ENCODE measurements around the gene TJP3.

TJP3 gene

DNA sequence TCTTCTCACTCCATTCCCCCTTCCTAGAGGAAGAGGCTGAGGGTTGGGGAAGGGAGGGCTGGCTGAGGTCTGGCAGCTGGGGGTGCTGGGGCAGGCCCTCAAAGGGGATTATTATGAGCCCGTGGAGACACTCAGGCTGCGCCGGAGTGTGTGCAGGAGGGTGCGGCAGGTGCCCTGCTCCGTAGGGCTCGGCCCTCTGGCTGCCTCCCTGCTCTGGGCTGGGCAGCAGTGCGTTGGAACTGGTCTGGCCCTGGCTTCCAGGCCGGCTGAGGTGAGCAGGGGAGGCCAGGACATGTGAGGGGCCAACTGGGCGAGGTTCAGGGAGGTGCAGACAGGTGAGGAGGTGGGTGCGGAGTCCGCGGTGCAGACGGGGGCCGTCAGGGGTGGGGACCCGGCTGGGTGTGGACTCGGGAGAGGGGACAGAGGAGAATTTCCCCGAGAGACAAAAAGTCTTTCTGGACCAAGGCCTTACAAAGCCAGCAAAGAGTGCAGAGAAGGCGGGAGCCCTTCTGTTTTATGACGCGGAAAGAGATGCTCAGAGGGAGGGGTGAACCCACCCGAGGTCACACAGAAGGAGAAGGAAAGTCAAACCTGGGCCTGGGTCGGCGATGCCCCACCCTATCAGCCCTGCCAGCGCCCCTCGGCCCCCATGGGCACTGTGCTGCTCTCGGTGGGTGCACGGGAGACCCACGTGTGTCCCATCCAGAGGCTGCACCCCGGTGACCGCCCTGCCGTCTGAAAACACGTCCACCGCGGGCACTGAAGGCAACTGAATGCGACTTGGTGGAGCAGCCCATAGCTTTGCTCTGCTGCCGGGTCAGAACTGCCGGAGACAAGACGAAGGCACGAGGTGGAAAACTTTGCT, 38.9 kb upstream of the TJP3 start:
- Histone ChIP-seq H3K79me2 (ENCODE audit: low read length) (peaks cover 15% of the 10 kb centered on the region), H3K4me3 (ENCODE audit: low read length) (no peak overlapping the region), H3K9ac (ENCODE audit: low read length) (no peak overlapping the region), H3K27ac (ENCODE audit: low read length) (no peak overlapping the region), H3K9me2 (replicated peaks; ENCODE audit: insufficient read depth, low read length) (no peaks in the 10 kb centered on the region), H3K9me3 (replicated peaks; ENCODE audit: insufficient read depth, low read length) (no peaks in the 10 kb centered on the region), H3K27me3 (replicated peaks; ENCODE audit: insufficient read depth, low read length) (no peaks in the 10 kb centered on the region), H3K36me3 (replicated peaks; ENCODE audit: insufficient read depth, low read length) (no peaks in the 10 kb centered on the region), H2AFZ (ENCODE audit: low read length) (no peak overlapping the region), H4K20me1 (ENCODE audit: insufficient read depth, low read length) (no peaks in the 10 kb centered on the region; the same call in 1 of the 2 replicates), H3F3A (ENCODE audit: insufficient read depth, low read length) (no peaks in the 10 kb centered on the region), H3K4me2 (ENCODE audit: low read depth, low read length) (no peak overlapping the region), H3K4me1 (ENCODE audit: low read length) (no peaks in the 10 kb centered on the region)
- no peak for DNase-seq
- TF ChIP-seq EZH2phosphoT487 (IDR thresholded peaks at IDR 0.05; ENCODE audit: low read length) = no peak
- TF ChIP-seq, protein P1, sequence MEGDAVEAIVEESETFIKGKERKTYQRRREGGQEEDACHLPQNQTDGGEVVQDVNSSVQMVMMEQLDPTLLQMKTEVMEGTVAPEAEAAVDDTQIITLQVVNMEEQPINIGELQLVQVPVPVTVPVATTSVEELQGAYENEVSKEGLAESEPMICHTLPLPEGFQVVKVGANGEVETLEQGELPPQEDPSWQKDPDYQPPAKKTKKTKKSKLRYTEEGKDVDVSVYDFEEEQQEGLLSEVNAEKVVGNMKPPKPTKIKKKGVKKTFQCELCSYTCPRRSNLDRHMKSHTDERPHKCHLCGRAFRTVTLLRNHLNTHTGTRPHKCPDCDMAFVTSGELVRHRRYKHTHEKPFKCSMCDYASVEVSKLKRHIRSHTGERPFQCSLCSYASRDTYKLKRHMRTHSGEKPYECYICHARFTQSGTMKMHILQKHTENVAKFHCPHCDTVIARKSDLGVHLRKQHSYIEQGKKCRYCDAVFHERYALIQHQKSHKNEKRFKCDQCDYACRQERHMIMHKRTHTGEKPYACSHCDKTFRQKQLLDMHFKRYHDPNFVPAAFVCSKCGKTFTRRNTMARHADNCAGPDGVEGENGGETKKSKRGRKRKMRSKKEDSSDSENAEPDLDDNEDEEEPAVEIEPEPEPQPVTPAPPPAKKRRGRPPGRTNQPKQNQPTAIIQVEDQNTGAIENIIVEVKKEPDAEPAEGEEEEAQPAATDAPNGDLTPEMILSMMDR (IDR thresholded peaks at IDR 0.05; ENCODE audit: low read length) = no peak
- TF ChIP-seq EZH2 (optimal IDR thresholded peaks at IDR 0.05; ENCODE audit: low read depth, low read length) = no peak

DNA sequence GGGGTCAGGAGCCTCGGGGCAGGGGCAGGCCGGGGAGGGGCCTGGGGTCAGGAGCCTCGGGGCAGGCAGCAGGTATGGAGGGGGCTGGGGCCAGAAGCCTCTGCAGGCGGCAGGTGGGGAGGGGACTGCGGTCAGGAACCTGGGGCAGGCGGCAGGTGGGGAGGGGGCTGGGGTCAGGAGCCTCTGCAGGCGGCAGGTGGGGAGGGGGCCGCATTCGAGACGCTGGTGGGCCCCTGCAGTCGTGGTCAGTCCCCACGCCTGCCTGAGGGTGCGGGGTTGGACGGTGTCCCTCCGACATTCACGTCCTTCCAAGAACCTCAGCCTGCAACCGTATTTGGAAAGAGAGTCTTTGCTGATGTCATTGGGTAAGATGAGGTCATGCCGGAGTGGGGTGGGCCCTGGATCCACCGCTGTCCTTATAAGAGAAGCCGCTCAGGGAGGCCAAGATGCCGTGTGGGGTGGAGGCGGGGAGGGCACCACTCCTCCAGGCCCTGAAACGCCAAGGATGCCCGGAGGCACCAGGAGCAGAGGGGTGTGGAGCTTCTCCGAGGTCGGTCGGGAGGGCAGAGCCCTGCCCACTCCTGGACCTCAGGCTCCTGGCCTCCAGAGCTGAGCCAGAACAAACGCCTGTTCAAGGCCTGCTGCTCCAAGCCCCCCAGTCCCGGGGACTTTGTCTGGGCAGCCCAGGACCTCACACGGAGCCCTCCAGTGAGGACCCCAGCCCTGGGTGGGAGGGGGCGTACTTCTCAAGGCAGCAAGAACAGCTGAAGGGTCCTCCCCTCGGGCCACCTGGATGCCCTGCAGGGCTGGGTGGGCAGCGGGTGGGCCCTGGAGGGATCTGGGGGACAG, 38.0 kb upstream of the TJP3 start:
- H3F3A ChIP-seq (ENCODE audit: insufficient read depth, low read length) = no peaks in the 10 kb centered on the region
- no peak overlapping the region for H3K4me2 ChIP-seq (ENCODE audit: low read depth, low read length)
- no peak overlapping the region for H2AFZ ChIP-seq (ENCODE audit: low read length)
- H3K36me3 ChIP-seq (replicated peaks; ENCODE audit: insufficient read depth, low read length) = no peaks in the 10 kb centered on the region
- H3K4me1 ChIP-seq (ENCODE audit: low read length) = no peaks in the 10 kb centered on the region
- H3K9me3 ChIP-seq (replicated peaks; ENCODE audit: insufficient read depth, low read length) = no peaks in the 10 kb centered on the region
- H3K9ac ChIP-seq (ENCODE audit: low read length) = no peak overlapping the region
- TF ChIP-seq, protein P1 (IDR thresholded peaks at IDR 0.05; ENCODE audit: low read length) = no peak
- no peak for TF ChIP-seq EZH2phosphoT487 (IDR thresholded peaks at IDR 0.05; ENCODE audit: low read length)
- no peak for TF ChIP-seq EZH2 (optimal IDR thresholded peaks at IDR 0.05; ENCODE audit: low read depth, low read length)
- H3K79me2 ChIP-seq (ENCODE audit: low read length) = peaks cover 15% of the 10 kb centered on the region
- DNase-seq = no peak
- H3K9me2 ChIP-seq (replicated peaks; ENCODE audit: insufficient read depth, low read length) = no peaks in the 10 kb centered on the region
- no peak overlapping the region for H3K4me3 ChIP-seq (ENCODE audit: low read length)
- no peaks in the 10 kb centered on the region for H3K27me3 ChIP-seq (replicated peaks; ENCODE audit: insufficient read depth, low read length)
- H4K20me1 ChIP-seq (ENCODE audit: insufficient read depth, low read length) = no peaks in the 10 kb centered on the region; the same call in 1 of the 2 replicates
- no peak overlapping the region for H3K27ac ChIP-seq (ENCODE audit: low read length)

DNA sequence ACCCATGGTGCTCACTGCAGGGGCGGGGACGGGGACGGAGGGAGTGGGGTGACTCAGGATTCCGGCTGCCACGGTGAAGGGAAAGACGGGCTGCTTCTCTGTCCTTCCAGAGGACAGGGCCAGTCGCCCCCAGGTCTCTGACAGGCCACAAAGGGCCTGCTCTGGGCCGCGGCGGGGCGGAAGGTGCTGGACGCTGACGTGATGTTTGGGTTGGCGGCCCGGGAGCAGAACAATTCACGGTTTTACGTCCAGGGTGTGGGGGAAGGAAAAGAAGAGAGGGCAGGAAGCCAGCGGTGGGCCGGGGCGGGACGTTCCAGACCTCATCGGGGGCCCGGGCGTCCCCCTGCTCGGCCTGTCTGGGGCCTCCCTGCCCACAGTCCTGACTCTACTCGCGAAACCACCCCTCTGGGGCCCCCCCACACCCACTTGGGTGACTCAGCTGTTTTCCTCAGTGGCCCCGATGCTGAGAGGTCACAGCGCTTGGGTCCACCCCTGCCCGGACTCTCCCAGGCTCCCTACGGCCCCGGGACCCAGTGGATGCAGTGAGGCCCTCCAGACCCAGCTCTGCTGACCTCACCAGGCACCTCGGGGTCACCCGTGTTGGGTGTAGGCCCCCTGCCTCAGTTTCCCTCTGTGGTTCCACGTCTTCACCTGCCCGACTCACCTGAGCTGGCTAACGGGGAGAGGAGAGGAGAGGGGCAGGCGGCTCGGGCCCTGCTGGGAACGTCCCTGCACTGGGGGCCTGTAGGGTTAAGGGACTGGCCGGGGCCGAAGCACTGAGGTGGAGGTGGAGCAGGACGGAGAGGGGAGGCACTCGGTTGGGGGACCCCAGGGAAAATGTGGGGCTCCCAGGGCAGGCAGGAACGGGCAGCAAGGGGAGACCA, 37.1 kb upstream of the TJP3 start:
- H3K4me2 ChIP-seq (ENCODE audit: low read depth, low read length) = no peak overlapping the region
- peaks cover 24% of the 10 kb centered on the region for H3K79me2 ChIP-seq (ENCODE audit: low read length)
- H3K9me3 ChIP-seq (replicated peaks; ENCODE audit: insufficient read depth, low read length) = no peaks in the 10 kb centered on the region
- H3K9ac ChIP-seq (ENCODE audit: low read length) = no peak overlapping the region
- no peak overlapping the region for H3K27ac ChIP-seq (ENCODE audit: low read length)
- no peaks in the 10 kb centered on the region for H3F3A ChIP-seq (ENCODE audit: insufficient read depth, low read length)
- no peaks in the 10 kb centered on the region for H3K27me3 ChIP-seq (replicated peaks; ENCODE audit: insufficient read depth, low read length)
- H3K9me2 ChIP-seq (replicated peaks; ENCODE audit: insufficient read depth, low read length) = no peaks in the 10 kb centered on the region
- no peaks in the 10 kb centered on the region for H3K36me3 ChIP-seq (replicated peaks; ENCODE audit: insufficient read depth, low read length)
- no peak for TF ChIP-seq EZH2phosphoT487 (IDR thresholded peaks at IDR 0.05; ENCODE audit: low read length)
- TF ChIP-seq EZH2 (optimal IDR thresholded peaks at IDR 0.05; ENCODE audit: low read depth, low read length) = no peak
- TF ChIP-seq, protein P1 (IDR thresholded peaks at IDR 0.05; ENCODE audit: low read length) = no peak
- no peak overlapping the region for H3K4me3 ChIP-seq (ENCODE audit: low read length)
- no peak for DNase-seq
- no peaks in the 10 kb centered on the region for H3K4me1 ChIP-seq (ENCODE audit: low read length)
- no peak overlapping the region for H2AFZ ChIP-seq (ENCODE audit: low read length)
- H4K20me1 ChIP-seq (ENCODE audit: insufficient read depth, low read length) = no peaks in the 10 kb centered on the region; the same call in 1 of the 2 replicates
